Cardiac septum (tissue), 1 donor: Measurements from ENCODE around the gene TGM4. TPM values are rescaled to one million over a fixed set of nuclear protein-coding genes. Genes with fewer than 3 reads are reported as not detected.
"Not testable (repeated sequence)": the region's sequence is repeated elsewhere in the genome, so short reads cannot be mapped to it uniquely, and the experiment has no call there.

Experiments used
- DNase-seq: peaks from one replicate; pipeline ENCODE4 v3.0.0-alpha.2; 2020; ENCODE audit warnings: low spot score
- intact Hi-C: fragments of 100-400 bp; cut with DNase I; formaldehyde crosslinking; loops from one replicate; pipeline ENCODE4 v1.14.0; 2022
- long read RNA-seq: library from polyadenylated mRNA; unstranded; transcript quantifications from one replicate; pipeline ENCODE4 v2.0.0, GENCODE V29; 2021
- total RNA-seq: library from RNA; stranded (reverse); fragmentation: NEBNext Ultra II Directional; extraction: Animal tissue kit (Norgen Biotek cat#: 25700); gene quantifications from one replicate; pipeline ENCODE4 v1.2.1, GENCODE V29; 2021
- donor health status: DM: no; HTN: no; CAD: no.

Gene TGM4
- not detected for total RNA-seq
- long read RNA-seq: 0 reads

GRCh38 chr3:44874308-44874707 lies at the start of gene TGM4:
Gene TGM4, plus strand, starts transcription at chr3:44874608. Its CDS starts 71 bp downstream, at chr3:44874679.
- intact Hi-C loops: no loop called here
- no peak for DNase-seq

DNA sequence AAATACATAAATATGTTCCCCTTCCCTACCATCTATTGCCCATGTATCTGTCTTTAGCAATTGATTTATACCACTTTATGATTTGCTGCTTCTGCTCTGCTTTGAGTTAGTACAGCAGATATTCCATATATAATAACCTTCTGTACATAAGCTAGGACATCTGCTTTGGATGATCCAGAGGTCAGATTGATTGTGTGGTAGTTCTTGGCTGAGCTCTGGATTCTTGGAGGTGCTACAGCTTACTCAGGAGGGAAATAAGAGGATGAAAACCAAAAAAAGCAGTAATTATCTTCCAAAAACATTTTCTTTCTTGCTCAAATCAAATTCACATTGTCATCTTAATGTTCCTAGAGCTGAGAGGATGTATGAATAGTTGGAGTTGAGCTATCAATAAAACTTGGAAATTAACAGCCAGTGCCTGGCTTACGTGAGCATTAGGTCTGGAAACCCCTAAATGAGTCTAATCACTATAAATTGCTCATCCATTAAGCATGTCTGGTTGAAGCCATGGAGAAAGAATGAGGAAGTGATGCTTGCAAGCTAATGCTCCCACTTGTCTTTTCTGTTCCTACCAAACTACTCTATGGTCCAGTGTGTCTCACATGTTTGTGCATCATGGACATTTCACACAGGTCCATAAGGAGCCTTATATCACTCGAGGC lies 49.0 kb upstream of the TGM4 start:
- intact Hi-C loops: no loop called here
- no peak for DNase-seq

GRCh38 chr3:44827196-44827595 lies 47.2 kb upstream of the TGM4 start:
- DNase-seq: no peak
- intact Hi-C loops: no loop called here

DNA sequence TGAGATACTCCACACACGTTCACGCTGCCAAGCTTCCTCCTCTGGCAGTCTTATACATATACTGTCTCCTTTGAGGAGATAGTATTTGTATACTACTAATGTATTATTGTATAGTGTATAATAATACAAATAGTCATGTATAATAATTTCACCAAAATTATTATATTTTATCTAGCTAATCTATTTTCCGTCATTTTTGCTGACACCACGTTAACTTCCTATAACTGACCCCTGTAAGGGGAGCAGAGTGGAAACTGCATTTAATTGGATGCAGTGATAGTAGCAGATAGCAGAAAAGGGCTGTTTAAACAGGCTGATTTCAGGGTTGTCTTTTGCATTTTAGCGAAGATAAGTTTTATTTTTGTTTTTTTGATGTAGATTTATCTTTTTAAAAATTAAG lies 43.2 kb upstream of the TGM4 start:
- intact Hi-C loops: no loop called here
- DNase-seq: no peak

DNA sequence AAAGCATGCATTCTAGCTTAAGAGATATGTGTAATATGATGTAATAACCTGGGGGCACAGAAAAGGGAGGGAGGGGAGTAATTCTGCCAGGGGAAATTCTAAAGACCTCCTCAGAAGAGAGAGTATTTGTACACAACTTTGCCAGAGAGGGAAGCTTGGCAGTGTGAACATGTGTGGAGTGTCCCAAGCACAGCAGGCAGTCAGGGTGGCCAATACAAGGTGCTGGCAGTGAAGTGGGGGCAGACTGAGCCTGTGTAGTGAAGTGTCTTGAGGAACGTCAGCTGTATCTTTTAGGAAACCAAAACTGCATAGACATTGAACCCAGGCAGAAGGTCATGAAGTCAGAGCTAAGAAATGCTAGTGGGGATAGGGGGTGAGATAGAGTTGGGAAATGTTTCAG lies 42.4 kb upstream of the TGM4 start:
- intact Hi-C loops: no loop called here
- no peak for DNase-seq

DNA sequence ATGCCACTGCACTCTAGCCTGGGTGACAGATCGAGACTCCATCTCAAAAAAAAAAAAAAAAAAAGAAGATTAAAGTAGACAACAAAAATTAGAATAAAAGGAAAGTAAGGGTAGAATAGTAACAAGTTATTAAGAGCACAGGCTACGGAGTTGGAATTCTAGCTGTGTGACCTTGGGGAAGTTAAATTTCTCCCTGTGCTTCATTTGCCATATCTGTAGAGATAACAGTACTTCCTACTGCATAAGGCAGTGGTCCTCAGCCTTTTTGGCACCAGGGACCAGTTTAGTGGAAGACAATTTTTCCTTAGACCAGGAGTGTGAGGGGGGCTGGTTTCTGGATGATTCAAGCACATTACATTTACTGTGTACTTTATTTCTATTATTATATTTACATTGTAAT lies 41.4 kb upstream of the TGM4 start:
- intact Hi-C loops: no loop called here
- no peak for DNase-seq

DNA sequence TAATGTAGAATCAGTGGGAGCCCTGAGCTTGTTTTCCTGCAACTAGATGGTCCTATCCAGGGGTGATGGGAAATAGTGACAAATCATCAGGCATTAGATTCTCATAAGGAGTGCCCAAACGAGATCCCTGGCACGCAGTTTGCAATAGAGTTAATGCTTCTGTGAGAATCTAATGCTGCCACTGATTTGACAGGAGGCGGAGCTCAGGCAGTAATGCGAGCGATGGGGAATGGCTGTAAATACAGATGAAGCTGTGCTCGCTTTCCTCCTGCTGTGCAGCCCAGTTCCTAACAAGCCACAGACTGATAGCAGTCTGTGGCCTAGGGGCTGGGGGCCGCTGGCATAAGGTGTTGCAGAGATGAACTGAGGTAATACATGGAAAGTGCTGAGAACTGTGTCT lies 41.0 kb upstream of the TGM4 start:
- intact Hi-C loops: no loop called here
- no peak for DNase-seq

GRCh38 chr3:44835684-44836083 lies 38.7 kb upstream of the TGM4 start:
- intact Hi-C loops: no loop called here
- no peak for DNase-seq

GRCh38 chr3:44842376-44842775 lies 32.0 kb upstream of the TGM4 start:
- intact Hi-C loops: no loop called here

GRCh38 chr3:44845528-44846520 lies 28.6 kb upstream of the TGM4 start:
- no peak for DNase-seq
- intact Hi-C loops: no loop called here

More at GRCh38 chr3:44842376-44842775, 32.0 kb upstream of the TGM4 start:
- DNase-seq: no peak

DNA sequence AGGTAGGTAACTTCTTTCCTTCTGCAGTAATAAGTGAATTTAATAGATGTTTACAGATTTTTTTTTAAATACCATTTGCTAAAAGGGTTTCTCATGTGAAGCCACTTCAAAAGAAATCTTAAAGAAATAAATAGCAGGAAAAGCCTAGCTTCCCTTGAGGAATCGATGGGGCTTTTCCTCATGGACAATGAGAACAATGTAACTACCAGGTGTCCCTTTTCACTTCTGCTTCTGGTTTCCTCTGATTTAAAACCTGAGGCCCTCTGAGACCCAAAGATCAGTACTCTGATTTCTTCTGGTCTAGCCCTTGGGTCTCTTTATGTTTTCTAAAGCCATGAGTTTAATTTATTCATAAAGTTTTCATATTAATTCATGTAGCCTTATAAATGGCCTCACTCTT lies 25.8 kb upstream of the TGM4 start:
- intact Hi-C loops: no loop called here
- DNase-seq: no peak

DNA sequence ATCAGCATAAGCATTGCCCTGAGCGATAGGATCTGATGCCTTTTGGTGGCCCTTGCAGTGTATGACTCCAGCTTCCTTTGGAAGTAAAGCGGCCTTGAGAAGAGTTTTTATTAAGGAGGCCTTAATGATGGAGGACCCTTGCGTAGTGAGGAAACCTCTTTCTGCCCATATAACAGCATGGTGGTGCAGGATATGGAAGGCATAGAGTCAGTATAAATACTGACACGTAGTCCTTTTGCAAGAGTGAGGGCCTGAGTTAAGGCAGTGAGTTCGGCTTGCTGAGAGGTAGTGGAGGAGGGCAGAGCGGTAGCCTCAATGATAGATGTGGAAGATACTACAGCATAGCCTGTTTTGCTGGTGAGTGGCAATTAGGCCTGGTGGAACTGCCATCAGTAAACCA lies 17.7 kb upstream of the TGM4 start:
- intact Hi-C loops, DNase-seq: not testable (repeated sequence)

- intact Hi-C loops: loop anchor here (5.0 to 10.0 kb wide), 3 partner anchors 98 to 235 kb away; partner anchors contain the start of genes KIAA1143, KIF15, ZNF197 and ZNF502
- no peak for DNase-seq
These were observed 14.3 kb upstream of the TGM4 start for GRCh38 chr3:44860117-44860516.

GRCh38 chr3:44861412-44862225 lies 12.8 kb upstream of the TGM4 start, which contains the start of gene TMEM42:
Gene TMEM42, plus strand, starts transcription at chr3:44861912. Its CDS starts 13 bp downstream, at chr3:44861925.
- intact Hi-C loops: loop anchor here (5.0 to 10.0 kb wide), 3 partner anchors 99 to 237 kb away; partner anchors contain the start of genes KIAA1143, KIF15, ZNF197 and ZNF502
- peak; percentile 96 for DNase-seq

DNA sequence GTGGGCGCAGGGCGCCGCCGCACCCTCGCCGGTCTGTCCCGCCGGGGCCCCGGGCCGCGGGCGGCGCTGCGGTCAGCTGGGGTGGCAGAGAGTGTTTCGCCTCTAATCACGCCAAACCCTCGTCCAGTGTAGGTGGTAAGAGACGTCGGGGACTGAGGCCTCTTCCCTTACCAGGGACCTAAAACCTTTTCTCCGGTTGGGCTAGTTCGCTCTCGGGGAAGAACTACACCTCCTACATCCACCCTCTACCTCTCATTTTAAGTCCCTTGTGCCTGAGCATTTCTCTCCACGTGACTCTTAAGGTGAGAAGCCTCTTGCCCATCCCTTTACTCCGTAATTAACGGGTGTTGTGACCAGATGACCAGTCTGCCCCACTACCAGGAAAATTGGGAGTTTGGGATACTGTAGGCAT lies 12.2 kb upstream of the TGM4 start:
- DNase-seq: no peak
- intact Hi-C loops: loop anchor here (5.0 to 10.0 kb wide), 3 partner anchors 100 to 237 kb away; partner anchors contain the start of genes KIAA1143, KIF15, ZNF197 and ZNF502

GRCh38 chr3:44865272-44866035 lies 9.0 kb upstream of the TGM4 start:
- no peak for DNase-seq
- intact Hi-C loops: loop anchor here (10.0 kb wide), 1 partner anchor 241 kb away; the partner anchor contains the start of gene ZNF197

- intact Hi-C loops: loop anchor here (10.0 kb wide), 1 partner anchor 243 kb away; the partner anchor contains the start of gene ZNF197
- DNase-seq: no peak
These were observed 6.8 kb upstream of the TGM4 start for GRCh38 chr3:44867421-44868111.
